IMR-90 (cell line): ENCODE measurements around the gene SLC7A6. TPM values are rescaled to one million over a fixed set of nuclear protein-coding genes. Genes with fewer than 3 reads are reported as not detected.

ENCODE experiments used
- ATAC-seq: fragments of 200-7000 bp; cut with Tn5 transposase; 2 replicates; pipeline ENCODE4 v1.9.1; 2020; ENCODE audit warnings: low read depth, mild to moderate bottlenecking, moderate library complexity
- BruUV-seq: library from RNA; stranded (reverse); fragments of 400-500 nt; replicated peaks from 2 replicates; lab custom pipeline; 2021; lab: Mats Ljungman, UMichigan
- CTCF ChIA-PET: fragments of 300-600 bp; formaldehyde crosslinking; extraction: SDS; loops from one replicate; lab custom pipeline; 2021; ENCODE audit warnings: antibody characterized with exemption; lab: Yijun Ruan, JAX
- POLR2A ChIA-PET: fragments of 300-600 bp; sonication (Branson Sonifier 250); formaldehyde crosslinking; loops from one replicate; lab custom pipeline; 2022; ENCODE audit warnings: antibody characterized with exemption; ENCODE audit not compliant: unreplicated experiment; lab: Charles Lee
- DNase-seq: peaks from one replicate; pipeline ENCODE4 v3.0.0; 2013
- H2AFZ ChIP-seq: replicated peaks from 2 replicates; pipeline ENCODE3; 2013; ENCODE audit warnings: low read length, mild to moderate bottlenecking; ENCODE audit not compliant: poor library complexity
- H2AK5ac ChIP-seq: 2 replicates; pipeline ENCODE4 v1.6.1; 2013; ENCODE audit warnings: low read depth, low read length, inconsistent platforms
- H2AK9ac ChIP-seq: replicated peaks from 2 replicates; pipeline ENCODE3; 2013; ENCODE audit warnings: mild to moderate bottlenecking, low read depth, low read length, moderate library complexity; ENCODE audit not compliant: poor library complexity
- H2BK120ac ChIP-seq: 2 replicates; pipeline ENCODE4 v1.6.1; 2013; ENCODE audit warnings: low read depth, low read length, inconsistent platforms
- H2BK15ac ChIP-seq: 3 replicates; pipeline ENCODE4 v1.6.1; 2013; ENCODE audit warnings: low read depth, low read length, inconsistent platforms
- H2BK20ac ChIP-seq: 2 replicates; pipeline ENCODE4 v1.6.1; 2013; ENCODE audit warnings: low read depth, mild to moderate bottlenecking, inconsistent platforms, low read length, moderate library complexity
- H2BK5ac ChIP-seq: 2 replicates; pipeline ENCODE4 v1.6.1; 2013; ENCODE audit warnings: mild to moderate bottlenecking, low read depth, low read length, inconsistent platforms; ENCODE audit not compliant: poor library complexity, severe bottlenecking
- H3K14ac ChIP-seq: replicated peaks from 2 replicates; pipeline ENCODE4 v1.6.1; 2013; ENCODE audit warnings: low read depth, low read length, inconsistent platforms
- H3K18ac ChIP-seq: 2 replicates; pipeline ENCODE4 v1.6.1; 2013; ENCODE audit warnings: low read depth, low read length, control low read depth
- H3K23ac ChIP-seq: 2 replicates; pipeline ENCODE4 v1.6.1; 2013; ENCODE audit warnings: low read depth, low read length, inconsistent platforms
- H3K27ac ChIP-seq: 2 replicates; pipeline ENCODE4 v1.5.1; 2013; ENCODE audit warnings: mild to moderate bottlenecking, control low read depth, low read length; ENCODE audit not compliant: insufficient read depth
- H3K27me3 ChIP-seq: 2 replicates; pipeline ENCODE4 v1.6.1; 2013; ENCODE audit warnings: low read length; ENCODE audit not compliant: control insufficient read depth, insufficient read depth
- H3K36me3 ChIP-seq: 2 replicates; pipeline ENCODE4 v1.6.1; 2013; ENCODE audit warnings: low read length, mixed read lengths; ENCODE audit not compliant: control insufficient read depth, insufficient read depth
- H3K4ac ChIP-seq: 2 replicates; pipeline ENCODE4 v1.6.1; 2013; ENCODE audit warnings: low read depth, low read length, inconsistent platforms
- H3K4me1 ChIP-seq: 2 replicates; pipeline ENCODE4 v1.6.1; 2013; ENCODE audit warnings: low read length, mixed read lengths; ENCODE audit not compliant: control insufficient read depth, insufficient read depth
- H3K4me2 ChIP-seq: 2 replicates; pipeline ENCODE4 v1.6.1; 2013; ENCODE audit warnings: low read depth, mild to moderate bottlenecking, control low read depth, low read length, moderate library complexity
- H3K4me3 ChIP-seq: 2 replicates; pipeline ENCODE4 v1.5.1; 2013; ENCODE audit warnings: low read depth, mild to moderate bottlenecking, control low read depth, low read length, moderate library complexity; ENCODE audit not compliant: insufficient read depth
- H3K56ac ChIP-seq: 2 replicates; pipeline ENCODE4 v1.6.1; 2013; ENCODE audit warnings: low read length, inconsistent platforms; ENCODE audit not compliant: insufficient read depth; ENCODE audit errors: extremely low read depth
- H3K79me1 ChIP-seq, 2 experiments: 2 replicates each; pipeline ENCODE4 v1.6.1; 2013; ENCODE audit warnings: low read length in 2 of 2, inconsistent platforms in 1 of 2, low read depth in 1 of 2
- H3K9ac ChIP-seq: 2 replicates; pipeline ENCODE4 v1.6.1; 2013; ENCODE audit warnings: low read depth, low read length, control low read depth
- H3K9me1 ChIP-seq: 2 replicates; pipeline ENCODE4 v1.6.1; 2013; ENCODE audit warnings: low read length, inconsistent platforms; ENCODE audit not compliant: insufficient read depth
- H3K9me3 ChIP-seq: 2 replicates; pipeline ENCODE4 v1.6.1; 2013; ENCODE audit warnings: low read length; ENCODE audit not compliant: control insufficient read depth, insufficient read depth
- H4K20me1 ChIP-seq: 2 replicates; pipeline ENCODE4 v1.6.1; 2013; ENCODE audit warnings: low read length, inconsistent platforms; ENCODE audit not compliant: insufficient read depth
- H4K5ac ChIP-seq: 2 replicates; pipeline ENCODE4 v1.6.1; 2013; ENCODE audit warnings: mild to moderate bottlenecking, low read depth, low read length, control low read depth
- H4K8ac ChIP-seq, 2 experiments: 2 replicates each; pipeline ENCODE4 v1.6.1; 2013; ENCODE audit warnings: low read depth in 2 of 2, low read length in 2 of 2, control low read depth in 1 of 2, inconsistent platforms in 1 of 2
- H4K91ac ChIP-seq: 2 replicates; pipeline ENCODE4 v1.6.1; 2013; ENCODE audit warnings: low read depth, low read length, inconsistent platforms; ENCODE audit not compliant: insufficient read depth
- BHLHE40 ChIP-seq: fragments of 150-350 bp; IDR thresholded peaks from 2 replicates; pipeline ENCODE4 v1.6.1; 2016; ENCODE audit warnings: mild to moderate bottlenecking, low read depth, low read length
- CEBPB ChIP-seq: IDR thresholded peaks from 2 replicates; pipeline ENCODE4 v1.6.1; 2012; ENCODE audit warnings: low read depth, low read length, improper control_type of control experiment
- CHD1 ChIP-seq: IDR thresholded peaks from 2 replicates; pipeline ENCODE4 v1.6.1; 2012; ENCODE audit warnings: low read depth, low read length, improper control_type of control experiment
- FOS ChIP-seq: fragments of 150-350 bp; IDR thresholded peaks from 2 replicates; pipeline ENCODE4 v1.6.1; 2016; ENCODE audit warnings: low read depth, low read length
- MAFK ChIP-seq: IDR thresholded peaks from 2 replicates; pipeline ENCODE4 v1.6.1; 2012; ENCODE audit warnings: low read depth, low read length, improper control_type of control experiment
- MAZ ChIP-seq: IDR thresholded peaks from 2 replicates; pipeline ENCODE4 v1.6.1; 2012; ENCODE audit warnings: low read depth, mild to moderate bottlenecking, low read length, improper control_type of control experiment, moderate library complexity, borderline replicate concordance
- MXI1 ChIP-seq: IDR thresholded peaks from 2 replicates; pipeline ENCODE4 v1.6.1; 2012; ENCODE audit warnings: low read depth, mild to moderate bottlenecking, low read length, moderate library complexity, borderline replicate concordance
- NFE2L2 ChIP-seq: fragments of 150-350 bp; IDR thresholded peaks from 2 replicates; pipeline ENCODE4 v1.6.1; 2016; ENCODE audit warnings: low read depth, mild to moderate bottlenecking, low read length
- POLR2A ChIP-seq: IDR thresholded peaks from 2 replicates; pipeline ENCODE4 v1.6.1; 2012; ENCODE audit warnings: mild to moderate bottlenecking, low read depth, low read length
- RAD21 ChIP-seq: IDR thresholded peaks from 2 replicates; pipeline ENCODE4 v1.6.1; 2012; ENCODE audit warnings: low read length, improper control_type of control experiment
- RCOR1 ChIP-seq: IDR thresholded peaks from 2 replicates; pipeline ENCODE4 v1.6.1; 2012; ENCODE audit warnings: mild to moderate bottlenecking, low read length, improper control_type of control experiment; ENCODE audit not compliant: insufficient replicate concordance
- RFX5 ChIP-seq: IDR thresholded peaks from 2 replicates; pipeline ENCODE4 v1.8.0; 2012; ENCODE audit warnings: low read depth, mild to moderate bottlenecking, low read length, moderate library complexity
- SMC3 ChIP-seq: fragments of 150-350 bp; IDR thresholded peaks from 2 replicates; pipeline ENCODE4 v1.6.1; 2016; ENCODE audit warnings: low read depth, mild to moderate bottlenecking, antibody characterized with exemption, low read length, moderate library complexity
- WGBS, 2 experiments: methylation state at CpG; one replicate each; pipeline versions ENCODE4 v1.1.5 to v1.1.7; 2013; ENCODE audit warnings: missing lambda C conversion rate in 2 of 2; ENCODE audit not compliant: insufficient read length in 1 of 2; ENCODE audit errors: extremely low coverage in 2 of 2; 5-methylcytosine and 5-hydroxymethylcytosine counted together
- dilution Hi-C: fragments of 300-500 bp; cut with HindIII; formaldehyde crosslinking; loops from one replicate; pipeline ENCODE4 v1.14.3; 2018; ENCODE audit warnings: low sequenced_read_pairs; ENCODE audit not compliant: unreplicated experiment
- in situ Hi-C: fragments of 300-500 bp; cut with MboI; formaldehyde crosslinking; loops from 3 replicates; pipeline ENCODE4 v1.14.3; 2019; ENCODE audit warnings: low sequenced_read_pairs, inconsistent platforms, mixed read lengths
- intact Hi-C: fragments of 100-400 bp; cut with micrococcal nuclease; formaldehyde crosslinking; loops from 2 replicates; pipeline ENCODE4 v1.10.0; 2022
- polyA plus RNA-seq, 3 experiments: library from polyadenylated mRNA; depleted of rRNA; stranded (reverse); fragments of >200 nt; gene quantifications; 2 replicates each; pipeline ENCODE4 v1.2.3, GENCODE V29; 2012; ENCODE audit warnings: low replicate concordance in 1 of 3
- total RNA-seq: library from RNA; depleted of rRNA; stranded (reverse); fragments of >200 nt; gene quantifications from 2 replicates; pipeline ENCODE4 v1.2.3, GENCODE V29; 2012
- TF ChIP-seq, protein P1 (sequence below): conservative IDR thresholded peaks from 2 replicates; pipeline ENCODE4 v1.5.1; 2012; ENCODE audit warnings: mild to moderate bottlenecking, low read depth, low read length, improper control_type of control experiment
- TF ChIP-seq, protein P2 (sequence below): fragments of 150-350 bp; IDR thresholded peaks from 2 replicates; pipeline ENCODE4 v1.6.1; 2017; ENCODE audit warnings: mild to moderate bottlenecking, antibody characterized with exemption, low read length, low read depth
- TF ChIP-seq, protein P3 (sequence below): fragments of 150-350 bp; IDR thresholded peaks from 2 replicates; pipeline ENCODE4 v1.6.1; 2016; ENCODE audit warnings: low read depth, mild to moderate bottlenecking, low read length, moderate library complexity, borderline replicate concordance

SLC7A6 gene
- total and polyA plus RNA-seq, 2 of the 4 experiments (the other 2 are of a cell fraction), result 29.4 to 36.1 TPM

DNA sequence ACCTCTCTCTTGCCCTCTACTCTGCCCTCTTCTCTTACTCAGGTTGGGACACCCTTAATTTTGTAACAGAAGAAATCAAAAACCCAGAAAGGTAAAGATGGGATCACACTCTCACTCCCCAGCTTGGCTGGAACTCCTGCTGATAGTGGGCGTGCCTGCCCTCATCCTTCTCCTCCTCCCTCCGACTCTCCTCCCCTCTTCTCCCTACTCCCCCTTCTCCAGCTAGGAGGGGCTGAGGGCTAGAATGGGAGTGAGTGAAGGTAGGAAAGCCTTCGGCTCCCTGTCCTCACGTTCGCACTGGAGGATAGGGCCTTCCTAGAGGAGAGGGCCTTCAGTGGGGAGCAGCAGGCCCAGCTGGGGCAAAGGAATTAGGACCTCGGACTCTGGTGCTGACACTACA, 26.1 kb downstream of the SLC7A6 start:
- TF ChIP-seq CHD1 (no peak), CEBPB (no peak), RAD21 (no peak), MAZ (no peak), RFX5 (no peak), BHLHE40 (no peak), POLR2A (no peak), MAFK (no peak), MXI1 (no peak), RCOR1 (no peak), SMC3 (no peak), FOS (no peak), NFE2L2 (no peak)
- TF ChIP-seq, protein P1, sequence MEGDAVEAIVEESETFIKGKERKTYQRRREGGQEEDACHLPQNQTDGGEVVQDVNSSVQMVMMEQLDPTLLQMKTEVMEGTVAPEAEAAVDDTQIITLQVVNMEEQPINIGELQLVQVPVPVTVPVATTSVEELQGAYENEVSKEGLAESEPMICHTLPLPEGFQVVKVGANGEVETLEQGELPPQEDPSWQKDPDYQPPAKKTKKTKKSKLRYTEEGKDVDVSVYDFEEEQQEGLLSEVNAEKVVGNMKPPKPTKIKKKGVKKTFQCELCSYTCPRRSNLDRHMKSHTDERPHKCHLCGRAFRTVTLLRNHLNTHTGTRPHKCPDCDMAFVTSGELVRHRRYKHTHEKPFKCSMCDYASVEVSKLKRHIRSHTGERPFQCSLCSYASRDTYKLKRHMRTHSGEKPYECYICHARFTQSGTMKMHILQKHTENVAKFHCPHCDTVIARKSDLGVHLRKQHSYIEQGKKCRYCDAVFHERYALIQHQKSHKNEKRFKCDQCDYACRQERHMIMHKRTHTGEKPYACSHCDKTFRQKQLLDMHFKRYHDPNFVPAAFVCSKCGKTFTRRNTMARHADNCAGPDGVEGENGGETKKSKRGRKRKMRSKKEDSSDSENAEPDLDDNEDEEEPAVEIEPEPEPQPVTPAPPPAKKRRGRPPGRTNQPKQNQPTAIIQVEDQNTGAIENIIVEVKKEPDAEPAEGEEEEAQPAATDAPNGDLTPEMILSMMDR, result no peak
- TF ChIP-seq, protein P2, sequence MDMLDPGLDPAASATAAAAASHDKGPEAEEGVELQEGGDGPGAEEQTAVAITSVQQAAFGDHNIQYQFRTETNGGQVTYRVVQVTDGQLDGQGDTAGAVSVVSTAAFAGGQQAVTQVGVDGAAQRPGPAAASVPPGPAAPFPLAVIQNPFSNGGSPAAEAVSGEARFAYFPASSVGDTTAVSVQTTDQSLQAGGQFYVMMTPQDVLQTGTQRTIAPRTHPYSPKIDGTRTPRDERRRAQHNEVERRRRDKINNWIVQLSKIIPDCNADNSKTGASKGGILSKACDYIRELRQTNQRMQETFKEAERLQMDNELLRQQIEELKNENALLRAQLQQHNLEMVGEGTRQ, result no peak
- TF ChIP-seq, protein P3, sequence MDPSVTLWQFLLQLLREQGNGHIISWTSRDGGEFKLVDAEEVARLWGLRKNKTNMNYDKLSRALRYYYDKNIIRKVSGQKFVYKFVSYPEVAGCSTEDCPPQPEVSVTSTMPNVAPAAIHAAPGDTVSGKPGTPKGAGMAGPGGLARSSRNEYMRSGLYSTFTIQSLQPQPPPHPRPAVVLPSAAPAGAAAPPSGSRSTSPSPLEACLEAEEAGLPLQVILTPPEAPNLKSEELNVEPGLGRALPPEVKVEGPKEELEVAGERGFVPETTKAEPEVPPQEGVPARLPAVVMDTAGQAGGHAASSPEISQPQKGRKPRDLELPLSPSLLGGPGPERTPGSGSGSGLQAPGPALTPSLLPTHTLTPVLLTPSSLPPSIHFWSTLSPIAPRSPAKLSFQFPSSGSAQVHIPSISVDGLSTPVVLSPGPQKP, result no peak
- H3K18ac ChIP-seq, result no peak overlapping the region
- H3K36me3 ChIP-seq, result peaks cover 37% of the 10 kb centered on the region
- in situ Hi-C loops, result no loop called here
- no peak overlapping the region for H3K56ac ChIP-seq
- H2AK9ac ChIP-seq, result peak overlapping the region; percentile 58
- peaks cover 33% of the 10 kb centered on the region for H3K9me1 ChIP-seq
- H3K27ac ChIP-seq, result no peak overlapping the region
- no peaks in the 10 kb centered on the region for H3K27me3 ChIP-seq
- no peak overlapping the region for H2BK20ac ChIP-seq
- no TSS peak for BruUV-seq
- H4K5ac ChIP-seq, result no peak overlapping the region
- no peak overlapping the region for H2AFZ ChIP-seq
- WGBS, 2 experiments, result no CpG with 5 or more reads among the region's 6 CpGs
- no peak overlapping the region for H2BK5ac ChIP-seq
- H2BK15ac ChIP-seq, result no peak overlapping the region
- DNase-seq, result no peak
- H3K9ac ChIP-seq, result no peak overlapping the region
- H3K9me3 ChIP-seq, result no peaks in the 10 kb centered on the region
- CTCF ChIA-PET, result interaction anchor here (0.6 kb wide), 1 partner anchor 274 kb away, joined by 3 read pairs; no protein-coding TSS in a partner anchor
- H3K14ac ChIP-seq, result no peak overlapping the region
- intact Hi-C loops, result no loop called here
- no peak overlapping the region for H3K4me2 ChIP-seq
- H3K23ac ChIP-seq, result no peak overlapping the region
- H2BK120ac ChIP-seq, result no peak overlapping the region
- H3K4ac ChIP-seq, result no peak overlapping the region
- H4K20me1 ChIP-seq, result peaks cover 40% of the 10 kb centered on the region
- peaks cover 34 to 83% of the 10 kb centered on the region in 2 experiments for H3K79me1 ChIP-seq
- no peak for ATAC-seq
- dilution Hi-C loops, result no loop called here
- H3K4me3 ChIP-seq, result no peak overlapping the region
- peaks cover 11% of the 10 kb centered on the region for H3K4me1 ChIP-seq
- H4K91ac ChIP-seq, result no peak overlapping the region
- H2AK5ac ChIP-seq, result no peak overlapping the region
- POLR2A ChIA-PET, result interaction anchor here (1.0 kb wide), 1 partner anchor 26 kb away, joined by 3 read pairs; the partner anchor contains the start of gene SLC7A6
- no peak overlapping the region for H4K8ac ChIP-seq
